ENCODE measurements around the gene TXNDC15.
"Not testable (repeated sequence)": the region's sequence is repeated elsewhere in the genome, so short reads cannot be mapped to it uniquely, and the experiment has no call there.

TXNDC15 gene

GRCh38 chr5:134874831-134875655 is 872 bp downstream of the TXNDC15 start:
- peak overlapping the region; percentile 94 for H3K4me3 ChIP-seq
- H3K27me3 ChIP-seq = no peaks in the 10 kb centered on the region
- peak overlapping the region; percentile 96 for H3K9ac ChIP-seq
- peaks cover 40% of the 10 kb centered on the region for H3K4me1 ChIP-seq
- no peak for TF ChIP-seq Cebpa-rat (IDR thresholded peaks at IDR 0.05)
- H3K4me2 ChIP-seq = peak overlapping the region; percentile 94
- H4K20me1 ChIP-seq = peaks cover 5% of the 10 kb centered on the region; the same call in 1 of the 2 replicates
- peaks cover 6% of the 10 kb centered on the region; the same call in 1 of the 2 replicates for H3K36me3 ChIP-seq
- peak overlapping the region; percentile 95 for H3K27ac ChIP-seq
- H3K9me3 ChIP-seq = no peaks in the 10 kb centered on the region

GRCh38 chr5:134877159-134877558 is 3.0 kb downstream of the TXNDC15 start:
- H4K20me1 ChIP-seq = peaks cover 5% of the 10 kb centered on the region; the same call in 1 of the 2 replicates
- H3K27me3 ChIP-seq = no peaks in the 10 kb centered on the region
- TF ChIP-seq Cebpa-rat (IDR thresholded peaks at IDR 0.05) = no peak
- H3K4me1 ChIP-seq = peaks cover 40% of the 10 kb centered on the region
- H3K4me2 ChIP-seq = peak overlapping the region; percentile 94; the same call in 1 of the 2 replicates
- 0 out of 2 replicates have a peak, but pooled peaks cover 5% of the 10 kb centered on the region for H3K9me3 ChIP-seq
- H3K4me3 ChIP-seq = no peak overlapping the region
- peaks cover 6% of the 10 kb centered on the region; the same call in 1 of the 2 replicates for H3K36me3 ChIP-seq
- H3K27ac ChIP-seq = no peak overlapping the region
- H3K9ac ChIP-seq = no peak overlapping the region

GRCh38 chr5:134878403-134878802 is 4.2 kb downstream of the TXNDC15 start:
- 0 out of 2 replicates have a peak, but pooled peaks have one; percentile 12 for TF ChIP-seq Cebpa-rat (IDR thresholded peaks at IDR 0.05)
- 0 out of 2 replicates have a peak, but pooled peaks cover 5% of the 10 kb centered on the region for H3K9me3 ChIP-seq

GRCh38 chr5:134879456-134879855 is 5.3 kb downstream of the TXNDC15 start:
- Histone ChIP-seq H3K27ac (no peak overlapping the region), H3K4me2 (no peak overlapping the region), H3K9me3 (0 out of 2 replicates have a peak, but pooled peaks cover 5% of the 10 kb centered on the region), H4K20me1 (peaks cover 7% of the 10 kb centered on the region; the same call in 1 of the 2 replicates), H3K36me3 (peaks cover 6% of the 10 kb centered on the region; the same call in 1 of the 2 replicates), H3K27me3 (no peaks in the 10 kb centered on the region), H3K4me3 (no peak overlapping the region), H3K4me1 (peaks cover 33% of the 10 kb centered on the region), H3K9ac (no peak overlapping the region)
- TF ChIP-seq Cebpa-rat (IDR thresholded peaks at IDR 0.05) = no peak

More at GRCh38 chr5:134878403-134878802, 4.2 kb downstream of the TXNDC15 start:
- Histone ChIP-seq H3K27ac (no peak overlapping the region), H3K4me1 (peaks cover 38% of the 10 kb centered on the region), H3K9ac (no peak overlapping the region), H3K4me3 (no peak overlapping the region), H3K27me3 (no peaks in the 10 kb centered on the region), H3K36me3 (peaks cover 6% of the 10 kb centered on the region; the same call in 1 of the 2 replicates), H3K4me2 (no peak overlapping the region), H4K20me1 (peaks cover 5% of the 10 kb centered on the region; the same call in 1 of the 2 replicates)

GRCh38 chr5:134880937-134881336 is 6.8 kb downstream of the TXNDC15 start:
- H3K4me1 ChIP-seq = peaks cover 22% of the 10 kb centered on the region
- not testable (repeated sequence) for H3K27ac ChIP-seq, H3K27me3 ChIP-seq, H3K36me3 ChIP-seq, H3K4me2 ChIP-seq, H3K9me3 ChIP-seq, H3K4me3 ChIP-seq, H3K9ac ChIP-seq
- H4K20me1 ChIP-seq = peaks cover 21% of the 10 kb centered on the region

GRCh38 chr5:134881711-134882110 is 7.5 kb downstream of the TXNDC15 start:
- not testable (repeated sequence) for H3K4me2 ChIP-seq, H3K27ac ChIP-seq, H3K9ac ChIP-seq, H3K4me3 ChIP-seq, H3K27me3 ChIP-seq, H3K9me3 ChIP-seq
- Histone ChIP-seq H3K4me1 (peaks cover 16% of the 10 kb centered on the region), H4K20me1 (peaks cover 26% of the 10 kb centered on the region), H3K36me3 (peaks cover 14% of the 10 kb centered on the region)

- H3K36me3 ChIP-seq = peaks cover 65% of the 10 kb centered on the region
- no peak overlapping the region for H3K9ac ChIP-seq
- no peak for TF ChIP-seq Cebpa-rat (IDR thresholded peaks at IDR 0.05)
- H3K27me3 ChIP-seq = no peaks in the 10 kb centered on the region
- H3K4me3 ChIP-seq = no peak overlapping the region
- H3K9me3 ChIP-seq = peaks cover 30% of the 10 kb centered on the region
- no peaks in the 10 kb centered on the region for H3K4me1 ChIP-seq
- peaks cover 43% of the 10 kb centered on the region for H4K20me1 ChIP-seq
- no peak overlapping the region for H3K27ac ChIP-seq
- no peak overlapping the region for H3K4me2 ChIP-seq
These were observed 13.5 kb downstream of the TXNDC15 start for GRCh38 chr5:134887593-134888159.

GRCh38 chr5:134889335-134889734 is 15.2 kb downstream of the TXNDC15 start:
- Histone ChIP-seq H3K27ac (no peak overlapping the region), H3K4me1 (no peaks in the 10 kb centered on the region)
- TF ChIP-seq Cebpa-rat (IDR thresholded peaks at IDR 0.05) = no peak

GRCh38 chr5:134891473-134891872 is 17.3 kb downstream of the TXNDC15 start:
- no peaks in the 10 kb centered on the region for H3K4me1 ChIP-seq
- no peak overlapping the region for H3K4me3 ChIP-seq
- peaks cover 21% of the 10 kb centered on the region for H4K20me1 ChIP-seq
- H3K27me3 ChIP-seq = no peaks in the 10 kb centered on the region
- TF ChIP-seq Cebpa-rat (IDR thresholded peaks at IDR 0.05) = no peak
- peaks cover 88% of the 10 kb centered on the region for H3K36me3 ChIP-seq
- H3K27ac ChIP-seq = no peak overlapping the region
- peaks cover 30% of the 10 kb centered on the region for H3K9me3 ChIP-seq
- no peak overlapping the region for H3K4me2 ChIP-seq
- H3K9ac ChIP-seq = no peak overlapping the region

More at GRCh38 chr5:134889335-134889734, 15.2 kb downstream of the TXNDC15 start:
- no peak overlapping the region for H3K9ac ChIP-seq
- peaks cover 30% of the 10 kb centered on the region for H3K9me3 ChIP-seq
- peaks cover 43% of the 10 kb centered on the region for H4K20me1 ChIP-seq
- H3K27me3 ChIP-seq = no peaks in the 10 kb centered on the region
- H3K4me2 ChIP-seq = no peak overlapping the region
- peaks cover 79% of the 10 kb centered on the region for H3K36me3 ChIP-seq
- no peak overlapping the region for H3K4me3 ChIP-seq

GRCh38 chr5:134892282-134892681 is 18.1 kb downstream of the TXNDC15 start:
- TF ChIP-seq Cebpa-rat (IDR thresholded peaks at IDR 0.05) = no peak
- no peaks in the 10 kb centered on the region for H3K27me3 ChIP-seq
- H3K4me3 ChIP-seq = no peak overlapping the region
- H3K9ac ChIP-seq = no peak overlapping the region
- no peaks in the 10 kb centered on the region for H3K4me1 ChIP-seq
- H3K36me3 ChIP-seq = peaks cover 89% of the 10 kb centered on the region
- H3K4me2 ChIP-seq = no peak overlapping the region
- peaks cover 13% of the 10 kb centered on the region; the same call in 1 of the 2 replicates for H4K20me1 ChIP-seq
- no peak overlapping the region for H3K27ac ChIP-seq
- H3K9me3 ChIP-seq = peaks cover 30% of the 10 kb centered on the region
